Liver (tissue), 3 donors: Measurements from ENCODE around the gene PIGQ.

ENCODE experiments used
- CTCF ChIP-seq: fragments of 150-350 bp; IDR thresholded peaks from 2 replicates; pipeline ENCODE4 v1.5.1; 2017; ENCODE audit warnings: improper control_type of control experiment, low read depth, low read length; ENCODE audit not compliant: missing input control
- HNF4A ChIP-seq, 2 donors: conservative IDR thresholded peaks; 2 replicates each; pipeline ENCODE4 v1.6.1; 2016; ENCODE audit warnings: antibody characterized with exemption in 2 of 2, mild to moderate bottlenecking in 2 of 2
- SP1 ChIP-seq: IDR thresholded peaks from 2 replicates; pipeline ENCODE4 v1.6.1; 2018; ENCODE audit warnings: antibody characterized with exemption, mild to moderate bottlenecking
- donor health status: healthy.
- donor health status: healthy.

- TF ChIP-seq CTCF, result no peak
- TF ChIP-seq HNF4A (conservative IDR thresholded peaks at IDR 0.05), result no peak
- TF ChIP-seq SP1, result no peak
Observed at GRCh38 chr16:557463-558297, 12.1 kb upstream of the PIGQ start.
